Inferior parietal cortex (tissue), 1 donor: ENCODE results near the gene MARCHF6.
"Not testable (repeated sequence)": the region's sequence is repeated elsewhere in the genome, so short reads cannot be mapped to it uniquely, and the experiment has no call there.

Experiments used
- DNase-seq: peaks from one replicate; pipeline ENCODE4 v3.0.0-alpha.2; 2016; ENCODE audit errors: extremely low spot score

Gene MARCHF6, protein sequence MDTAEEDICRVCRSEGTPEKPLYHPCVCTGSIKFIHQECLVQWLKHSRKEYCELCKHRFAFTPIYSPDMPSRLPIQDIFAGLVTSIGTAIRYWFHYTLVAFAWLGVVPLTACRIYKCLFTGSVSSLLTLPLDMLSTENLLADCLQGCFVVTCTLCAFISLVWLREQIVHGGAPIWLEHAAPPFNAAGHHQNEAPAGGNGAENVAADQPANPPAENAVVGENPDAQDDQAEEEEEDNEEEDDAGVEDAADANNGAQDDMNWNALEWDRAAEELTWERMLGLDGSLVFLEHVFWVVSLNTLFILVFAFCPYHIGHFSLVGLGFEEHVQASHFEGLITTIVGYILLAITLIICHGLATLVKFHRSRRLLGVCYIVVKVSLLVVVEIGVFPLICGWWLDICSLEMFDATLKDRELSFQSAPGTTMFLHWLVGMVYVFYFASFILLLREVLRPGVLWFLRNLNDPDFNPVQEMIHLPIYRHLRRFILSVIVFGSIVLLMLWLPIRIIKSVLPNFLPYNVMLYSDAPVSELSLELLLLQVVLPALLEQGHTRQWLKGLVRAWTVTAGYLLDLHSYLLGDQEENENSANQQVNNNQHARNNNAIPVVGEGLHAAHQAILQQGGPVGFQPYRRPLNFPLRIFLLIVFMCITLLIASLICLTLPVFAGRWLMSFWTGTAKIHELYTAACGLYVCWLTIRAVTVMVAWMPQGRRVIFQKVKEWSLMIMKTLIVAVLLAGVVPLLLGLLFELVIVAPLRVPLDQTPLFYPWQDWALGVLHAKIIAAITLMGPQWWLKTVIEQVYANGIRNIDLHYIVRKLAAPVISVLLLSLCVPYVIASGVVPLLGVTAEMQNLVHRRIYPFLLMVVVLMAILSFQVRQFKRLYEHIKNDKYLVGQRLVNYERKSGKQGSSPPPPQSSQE

DNA sequence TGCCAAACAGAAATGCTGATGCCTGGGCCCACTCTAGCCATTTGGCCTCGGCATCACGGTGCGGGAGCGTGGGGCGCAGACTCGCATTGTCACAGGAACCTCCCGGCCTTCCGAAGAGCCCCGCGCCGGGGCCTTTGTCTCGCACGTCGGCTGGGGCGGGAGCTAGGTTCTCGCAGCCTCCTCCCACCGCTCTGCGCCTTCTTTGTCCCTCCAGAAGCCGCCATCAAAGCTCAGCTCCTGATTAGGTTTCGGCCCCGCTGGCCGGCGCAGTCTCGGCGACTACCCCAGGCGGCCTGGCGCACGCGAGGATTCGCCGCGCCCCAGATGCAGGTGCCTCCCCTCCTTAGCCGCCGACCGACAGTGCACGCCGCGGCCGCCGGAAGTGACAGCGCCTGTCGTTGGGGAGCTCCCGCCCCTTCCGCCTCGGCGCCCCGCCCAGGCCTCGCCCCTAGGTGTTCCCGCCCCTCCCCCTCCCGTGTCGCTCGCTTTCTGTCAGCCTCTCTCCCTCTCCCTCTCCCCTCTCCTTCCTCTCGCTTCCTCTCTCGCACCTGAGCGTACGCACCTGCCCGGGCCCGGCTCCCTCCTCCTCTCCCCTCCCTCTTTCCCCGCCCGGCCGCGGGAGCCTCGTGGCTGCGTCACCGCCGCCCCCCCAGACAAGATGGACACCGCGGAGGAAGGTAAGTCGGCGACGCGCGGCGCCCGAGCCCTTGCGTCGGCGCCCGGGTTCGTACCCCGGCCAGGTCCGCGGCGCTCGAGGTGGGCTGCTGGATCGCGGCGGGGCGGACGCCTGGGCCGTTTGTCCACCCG lies at the start of gene MARCHF6:
MARCHF6 (plus strand) TSS at position 455 of the 807 bp plus-strand sequence; CDS start at position 659, 204 bp downstream.
- DNase-seq: peak; percentile 89

DNA sequence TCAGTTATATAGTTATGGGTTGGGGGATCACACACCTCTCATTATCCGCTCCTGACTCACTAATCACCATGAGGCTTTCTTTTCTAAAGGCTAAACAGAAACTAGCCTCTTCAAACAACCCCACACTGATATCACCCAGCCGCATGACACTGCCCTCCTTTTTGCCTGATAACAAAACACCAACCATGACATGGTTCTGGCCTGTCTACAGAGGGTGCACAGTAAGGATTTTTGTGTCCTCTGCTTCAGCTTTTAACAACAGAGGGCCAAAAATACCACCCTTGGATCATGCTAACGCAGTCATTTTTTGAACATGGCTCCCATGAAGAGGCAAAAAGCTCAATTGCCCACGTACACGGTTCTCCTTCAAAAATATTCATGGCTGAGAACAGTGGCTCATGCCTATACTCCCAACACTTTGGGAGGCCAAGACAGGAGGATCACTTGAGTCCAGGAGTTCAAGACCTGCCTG lies 49.8 kb upstream of the MARCHF6 start:
- no peak for DNase-seq

DNA sequence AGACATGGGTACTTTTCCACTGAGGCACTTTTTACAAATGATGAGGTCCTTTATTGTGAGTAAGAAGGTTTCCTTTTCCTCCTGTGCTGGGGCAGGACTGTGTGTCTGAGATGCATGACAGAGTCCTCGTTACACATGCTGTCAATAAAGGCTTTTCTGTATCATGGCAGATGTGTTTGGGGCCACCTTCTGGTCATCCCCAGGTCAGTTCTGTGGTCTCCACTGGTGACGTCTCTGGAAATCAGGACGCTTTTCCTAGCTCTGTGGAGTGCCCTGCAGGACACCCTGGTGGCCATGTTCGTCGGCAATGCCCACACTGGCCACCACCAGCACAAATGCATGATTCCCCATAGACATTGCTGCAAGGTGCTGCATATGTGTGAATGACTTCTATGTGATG lies 48.6 kb upstream of the MARCHF6 start:
- no peak for DNase-seq

DNA sequence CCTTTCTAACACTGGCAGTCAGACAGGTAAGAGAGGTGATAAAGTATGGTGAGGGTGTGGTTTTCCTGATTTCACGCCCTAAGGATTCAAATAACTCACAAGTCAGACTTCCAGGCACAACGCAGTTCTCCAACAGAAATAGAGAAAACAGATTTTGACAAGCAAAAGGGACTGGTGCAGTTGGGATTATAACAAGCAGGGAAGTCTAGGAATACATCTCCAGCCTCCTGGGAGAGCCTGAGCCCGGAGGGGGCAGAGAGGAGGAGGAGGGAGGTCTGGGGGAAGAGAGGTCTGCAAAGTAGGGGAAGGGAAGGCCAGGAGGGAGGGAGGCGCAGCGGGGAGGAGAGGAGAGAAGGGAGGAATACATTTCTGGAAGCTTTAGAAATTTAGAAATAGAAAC lies 47.4 kb upstream of the MARCHF6 start:
- no peak for DNase-seq

DNA sequence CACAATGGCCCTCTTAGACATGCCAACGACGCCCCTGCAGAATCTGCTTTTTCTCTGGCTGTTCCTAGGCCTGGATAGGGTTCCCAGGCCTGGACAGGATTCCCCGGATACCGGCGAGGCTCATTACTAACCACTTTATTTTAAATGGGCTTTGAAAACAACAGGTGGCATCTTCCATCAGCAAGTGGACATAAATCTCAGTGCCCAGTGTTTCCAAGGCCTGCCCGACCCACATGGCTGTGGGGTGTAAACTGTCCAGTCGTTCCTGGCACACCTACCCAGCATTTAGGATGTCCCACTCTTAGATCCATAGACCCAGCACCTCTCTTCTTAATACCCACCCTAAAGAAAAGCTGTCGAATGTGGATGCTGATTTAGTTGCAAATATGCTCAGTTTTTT lies 46.7 kb upstream of the MARCHF6 start:
- DNase-seq: no peak

DNA sequence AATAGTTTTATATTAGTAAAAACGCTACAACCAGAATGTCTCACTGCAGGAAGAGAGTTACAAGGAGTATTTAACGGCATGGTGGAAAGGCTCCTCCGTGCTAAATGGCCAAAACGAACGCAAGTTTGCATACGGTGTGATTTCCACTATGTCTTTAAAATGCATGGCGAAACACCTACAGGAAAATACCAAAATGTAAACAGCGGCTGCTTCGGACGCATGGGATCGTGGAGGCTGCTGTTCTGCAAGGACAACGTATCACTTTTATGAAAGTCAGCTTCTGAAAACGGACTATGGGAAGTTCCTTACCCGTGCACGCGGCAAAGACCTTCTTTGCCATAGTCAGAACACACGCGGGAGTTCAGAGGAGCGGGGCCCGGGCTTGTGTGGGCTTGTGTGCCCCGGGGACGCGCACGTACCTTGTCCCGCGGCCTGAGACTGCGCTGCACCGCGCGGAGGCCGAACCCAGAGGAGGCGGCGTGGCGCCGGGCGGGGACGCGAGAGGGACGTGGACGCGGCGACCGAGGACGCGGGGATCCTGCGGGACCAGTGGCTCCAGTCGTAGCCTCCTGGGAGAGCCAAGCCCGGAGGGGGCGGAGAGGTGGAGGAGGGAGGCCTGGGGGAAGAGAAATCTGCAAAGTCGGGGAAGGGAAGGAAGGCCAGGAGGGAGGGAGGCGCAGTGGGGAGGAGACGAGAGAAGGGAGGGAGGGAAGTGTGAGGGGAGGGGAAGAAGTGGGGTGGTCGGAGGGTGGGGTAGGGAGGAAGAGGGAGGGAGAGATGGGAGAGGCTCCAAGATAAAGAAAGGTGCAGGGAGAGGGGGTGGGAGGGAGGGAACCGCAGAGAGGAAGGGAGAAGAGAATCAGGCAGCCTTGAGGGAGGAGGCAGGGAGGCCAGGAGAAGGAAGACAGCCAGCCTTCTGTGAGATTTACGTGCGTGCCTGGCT lies 46.0 kb upstream of the MARCHF6 start, which contains the start of gene CMBL:
CMBL (minus strand) TSS at position 697 of the 943 bp plus-strand sequence. CDS start 17,140 bp downstream, outside the sequence.
- DNase-seq: no peak

DNA sequence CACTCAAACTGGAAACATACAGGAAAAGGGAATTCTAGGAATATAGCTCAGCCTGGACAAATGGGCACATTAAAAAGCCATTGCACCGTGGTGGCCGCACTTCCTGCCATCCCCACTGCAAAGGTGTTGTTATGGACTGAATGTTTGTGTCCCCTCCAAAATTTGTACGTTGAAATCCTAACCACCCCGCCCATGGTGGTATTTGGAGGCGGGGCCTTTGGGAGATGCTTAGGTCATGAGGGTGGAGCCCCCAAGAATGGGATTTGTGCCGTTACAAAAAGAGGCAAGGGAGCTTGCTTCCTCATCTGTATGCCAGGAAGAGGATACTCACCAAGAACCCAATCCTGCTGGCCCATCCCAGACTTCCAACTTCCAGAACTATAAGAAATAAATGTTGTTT lies 44.7 kb upstream of the MARCHF6 start:
- no peak for DNase-seq

DNA sequence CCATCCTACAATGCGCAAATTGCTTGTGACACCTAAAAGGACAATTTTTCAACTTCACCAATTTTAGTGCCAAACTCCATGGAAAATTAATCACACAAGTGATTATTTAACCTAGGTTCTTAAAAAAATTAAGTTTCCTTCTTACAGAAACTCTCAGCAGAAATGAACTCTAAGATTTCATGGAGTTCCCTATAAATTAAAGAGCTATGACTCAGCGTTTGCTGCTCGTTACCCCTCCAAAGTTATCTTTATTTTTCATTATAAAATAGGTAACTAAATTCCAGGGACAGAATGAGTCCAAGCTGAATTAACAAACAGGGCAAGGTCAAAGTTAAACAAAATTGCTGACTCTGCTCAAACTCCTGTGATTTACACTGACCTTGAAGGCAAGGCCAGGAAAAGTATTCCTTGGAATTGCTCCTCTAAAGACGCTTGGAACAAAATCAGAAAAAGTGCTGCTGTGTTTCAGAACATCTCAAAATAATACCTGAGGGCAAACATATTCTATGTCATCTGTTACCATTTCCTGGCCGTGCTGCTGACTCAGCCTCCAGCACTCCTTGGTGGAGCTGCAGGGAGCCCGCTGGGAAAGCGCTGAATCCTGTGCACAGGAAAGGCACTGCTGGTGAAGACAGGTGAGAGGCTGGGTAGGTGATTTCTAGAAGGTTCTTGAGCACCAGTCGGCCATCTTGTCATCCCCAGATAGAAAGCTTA lies 43.3 kb upstream of the MARCHF6 start:
- no peak for DNase-seq

DNA sequence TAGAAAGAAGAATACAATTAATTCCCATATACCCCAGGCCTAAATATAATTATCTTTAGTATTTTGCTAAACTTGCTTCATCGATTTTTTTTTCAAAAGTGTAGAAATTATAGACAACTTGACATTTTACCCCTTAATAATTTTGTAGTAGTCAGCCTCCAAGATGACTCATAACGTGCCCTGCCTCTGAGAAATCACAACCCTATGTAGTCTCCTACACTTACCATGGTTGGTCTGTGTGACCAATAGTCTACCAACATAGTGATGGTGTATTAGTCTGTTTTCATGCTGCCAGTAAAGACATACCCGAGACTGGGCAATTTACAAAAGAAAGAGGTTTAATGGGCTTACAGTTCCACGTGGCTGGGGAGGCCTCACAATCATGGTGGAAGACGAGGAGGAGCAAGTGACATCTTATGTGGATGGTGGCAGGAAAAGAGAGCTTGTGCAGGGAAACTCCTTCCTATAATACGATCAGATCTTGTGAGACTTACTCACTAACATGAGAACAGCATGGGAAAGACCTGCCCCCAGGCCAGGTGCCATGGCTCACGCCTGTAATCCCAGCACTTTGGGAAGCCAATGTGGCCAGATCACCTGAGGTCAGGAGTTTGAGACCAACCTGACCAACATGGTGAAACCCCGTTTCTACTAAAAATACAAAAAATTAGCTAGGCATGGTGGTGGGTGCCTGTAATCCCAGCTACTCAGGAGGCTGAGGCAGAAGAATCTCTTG lies 42.5 kb upstream of the MARCHF6 start:
- not testable (repeated sequence) for DNase-seq

DNA sequence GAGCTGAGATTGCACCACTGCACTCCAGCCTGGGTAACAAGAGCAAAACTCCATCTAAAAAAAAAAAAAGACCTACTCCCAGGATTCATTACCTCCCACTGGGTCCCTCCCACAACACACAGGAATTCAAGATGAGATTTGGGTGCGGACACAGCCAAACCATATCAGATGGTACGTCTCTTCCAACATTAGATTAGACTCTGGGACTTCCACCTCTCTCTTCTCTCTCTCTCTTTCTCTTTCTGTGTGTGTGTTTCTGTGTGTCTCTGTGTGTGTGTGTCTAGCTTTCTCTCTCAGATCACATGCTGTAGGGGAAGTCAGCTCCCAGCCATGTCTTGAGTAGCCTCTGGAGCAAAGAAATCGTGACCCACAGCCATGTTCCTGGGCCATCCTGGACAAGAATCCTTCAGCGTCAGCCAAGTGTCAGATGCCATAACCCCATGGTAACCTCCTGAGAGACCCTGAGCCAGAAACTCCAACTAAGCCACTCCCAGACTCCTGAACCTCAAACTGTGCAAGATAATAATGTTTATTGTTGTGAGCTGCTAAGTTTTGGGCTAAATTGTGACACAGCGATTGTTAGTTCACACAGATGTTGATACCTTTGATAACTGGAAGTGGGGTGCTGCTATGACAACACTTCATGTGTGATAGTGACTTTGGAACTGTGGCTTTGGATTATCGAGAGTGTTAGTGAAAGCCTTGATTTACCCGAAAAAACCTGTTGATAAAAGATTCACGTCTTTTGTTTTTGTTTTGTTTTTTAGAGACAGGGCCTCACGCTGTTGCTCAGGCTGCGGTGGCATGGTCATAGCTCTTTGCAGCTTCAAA lies 41.7 kb upstream of the MARCHF6 start:
- DNase-seq: no peak

DNA sequence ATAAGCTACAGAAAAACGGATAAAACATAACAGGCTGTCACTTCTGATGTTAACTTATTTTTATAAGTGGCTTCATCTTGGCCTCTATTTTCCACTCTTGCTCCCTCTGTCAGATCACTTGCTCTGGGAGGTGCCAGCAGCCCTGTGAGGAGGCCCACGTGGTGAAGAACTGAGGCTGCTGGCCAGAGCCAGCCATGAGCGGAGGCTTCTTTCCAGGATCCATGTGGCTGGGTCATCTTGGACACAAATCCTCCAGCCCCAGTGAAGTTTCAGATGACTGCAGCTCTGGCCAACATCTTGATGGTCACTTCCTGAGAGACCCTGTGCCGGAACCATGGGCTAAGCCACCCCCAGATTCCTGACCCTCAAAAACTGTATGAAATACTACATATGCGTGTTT lies 38.3 kb upstream of the MARCHF6 start:
- no peak for DNase-seq

DNA sequence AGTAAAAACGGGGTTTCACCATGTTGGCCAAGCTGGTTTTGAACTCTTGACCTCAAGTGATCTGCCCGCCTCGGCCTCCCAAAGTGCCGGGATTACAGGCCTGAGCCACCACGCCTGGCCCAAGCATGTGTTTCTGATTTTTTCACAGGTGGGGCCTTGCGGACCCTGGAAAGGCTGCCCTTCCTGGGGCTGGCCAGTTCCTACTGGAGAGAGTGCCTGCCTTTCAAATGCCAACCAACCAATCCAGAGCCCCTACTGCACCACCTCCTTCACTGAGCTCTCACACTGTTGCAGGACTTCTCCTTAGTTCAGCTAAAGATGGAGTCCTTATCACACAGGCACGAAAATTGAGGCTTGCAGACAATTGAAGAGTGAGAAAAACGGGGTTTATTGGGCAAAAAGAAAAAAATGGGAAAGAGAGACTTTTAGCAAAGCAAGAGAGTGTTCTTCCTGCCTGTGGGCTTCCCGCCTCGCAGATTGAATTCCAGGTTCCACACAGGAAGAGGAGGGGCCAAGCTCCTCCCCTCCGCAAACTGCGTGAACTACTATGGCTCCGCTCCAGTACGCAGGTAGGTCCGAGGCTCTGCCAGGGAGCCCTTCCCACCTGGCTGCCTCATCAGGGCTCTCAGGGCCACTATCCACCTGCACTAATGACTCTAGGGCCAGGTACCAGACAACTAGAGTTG lies 37.5 kb upstream of the MARCHF6 start:
- no peak for DNase-seq

DNA sequence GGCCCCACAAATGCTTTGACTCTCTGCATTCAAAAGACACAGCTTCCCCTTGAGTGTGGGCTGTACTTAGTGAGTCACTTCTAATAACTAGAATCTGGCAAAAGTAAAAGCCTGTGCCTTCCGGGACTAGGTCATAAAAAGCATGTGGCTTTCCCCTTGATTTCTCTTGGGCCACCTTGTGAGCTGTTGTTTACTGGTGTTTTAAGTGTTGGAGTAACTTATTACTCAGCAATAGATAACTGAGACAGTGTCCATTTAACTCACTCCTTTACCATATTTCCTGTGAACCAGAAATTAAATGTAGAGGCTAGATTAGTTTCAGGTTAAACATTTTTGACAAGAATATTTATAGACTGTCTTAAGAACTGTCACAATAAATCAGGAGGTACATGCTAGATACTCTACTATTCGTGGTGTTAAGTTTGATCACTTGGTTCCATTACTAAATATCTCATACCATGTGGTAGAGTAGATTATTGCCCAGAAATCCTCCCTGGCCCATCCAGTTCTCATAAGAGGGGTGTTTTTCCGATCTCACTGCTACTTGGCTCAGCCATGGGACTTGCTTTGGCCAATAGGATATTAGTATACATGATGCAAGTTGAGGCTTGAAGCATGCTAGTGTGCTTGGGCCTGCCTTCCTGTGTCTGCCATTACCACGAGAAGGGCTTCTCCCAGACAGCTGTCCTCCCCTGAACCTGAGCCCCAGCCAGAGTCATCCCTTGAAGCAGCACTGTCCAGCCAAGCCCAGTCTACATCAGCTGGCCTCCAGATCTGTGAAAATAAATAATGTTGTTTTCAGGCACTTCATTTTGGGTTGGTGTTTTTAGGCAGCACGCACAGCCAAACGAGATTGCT lies 35.4 kb upstream of the MARCHF6 start:
- no peak for DNase-seq

DNA sequence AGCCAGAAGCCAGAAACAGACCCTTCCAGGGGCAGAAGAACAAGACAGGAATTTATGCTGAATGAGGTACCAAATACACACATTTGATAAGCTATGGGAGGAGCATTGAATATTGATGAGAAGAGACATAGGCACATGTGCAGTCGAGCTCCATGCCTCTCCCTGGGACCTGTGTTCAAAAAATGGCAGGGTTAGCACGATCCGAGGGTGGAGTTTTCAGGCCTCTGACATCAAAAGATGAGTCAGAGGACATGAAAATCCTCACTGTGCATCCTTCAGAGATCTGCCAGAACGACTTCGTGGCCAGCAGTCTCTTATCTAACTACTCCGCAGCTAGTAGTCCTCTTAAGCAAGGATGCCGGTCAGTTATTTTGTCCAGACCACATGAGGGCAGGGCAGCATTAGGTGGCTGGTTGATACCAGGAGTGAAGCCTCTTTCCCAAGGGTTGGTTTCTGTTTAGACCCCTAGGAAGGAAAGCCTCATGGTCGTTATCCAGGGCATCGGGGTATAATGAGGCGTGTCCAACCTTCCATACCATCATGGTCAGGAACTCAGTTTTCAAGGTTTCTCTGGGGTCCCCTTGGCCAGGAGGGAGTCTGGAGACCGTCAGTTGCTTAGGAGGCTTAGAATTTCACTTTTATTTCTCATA lies 34.2 kb upstream of the MARCHF6 start:
- DNase-seq: no peak

DNA sequence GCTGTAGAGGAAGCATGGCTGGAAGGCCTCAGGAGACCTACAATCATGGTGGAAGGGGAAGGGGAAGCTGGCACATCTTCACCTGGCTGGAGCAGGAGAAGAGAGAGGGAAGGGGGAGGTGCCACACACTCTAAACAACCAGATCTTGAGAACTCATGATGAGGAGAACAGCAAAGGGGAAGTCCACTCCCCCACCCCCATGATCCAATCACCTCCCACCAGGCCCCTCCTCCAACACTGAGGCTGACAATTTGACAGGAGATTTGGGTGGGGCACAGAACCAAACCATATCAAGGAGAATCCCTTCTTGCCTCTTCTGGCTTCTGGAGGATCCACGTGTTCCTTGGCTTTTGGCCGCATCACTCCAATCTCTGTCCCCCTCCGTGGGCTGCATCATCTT lies 32.7 kb upstream of the MARCHF6 start:
- DNase-seq: no peak

DNA sequence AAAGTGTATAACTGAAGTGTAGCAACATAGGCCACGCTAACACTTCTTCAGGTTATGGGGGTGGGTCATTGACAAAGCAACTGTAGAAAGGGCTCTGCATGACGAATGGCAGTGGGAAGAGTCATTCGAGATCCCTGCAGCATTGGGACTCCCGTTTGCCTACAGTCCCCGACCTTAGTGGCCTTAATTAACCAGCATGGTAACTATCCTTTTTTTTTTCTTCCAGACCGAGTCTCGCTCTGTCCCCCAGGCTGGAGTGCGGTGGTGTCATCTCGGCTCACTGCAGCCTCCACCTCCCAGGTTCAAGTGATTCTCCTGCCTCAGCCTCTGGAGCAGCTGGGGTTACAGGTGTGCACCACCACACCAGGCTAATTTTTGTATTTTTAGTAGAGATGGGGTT lies 31.6 kb upstream of the MARCHF6 start:
- DNase-seq: no peak
